Fibroblast of mammary gland (primary cell): ENCODE measurements around the gene TMEM106C.

Source experiments
- DNase-seq: peaks from one replicate; pipeline ENCODE4 v3.0.0-alpha.2; 2010; ENCODE audit warnings: low read depth
- H3K4me3 ChIP-seq: 2 replicates; pipeline ENCODE4 v1.5.1; 2011; ENCODE audit warnings: low read depth, mild to moderate bottlenecking, low read length, moderate library complexity; ENCODE audit not compliant: control insufficient read depth
- CTCF ChIP-seq: conservative IDR thresholded peaks from 2 replicates; pipeline ENCODE4 v1.5.1; 2011; ENCODE audit warnings: low read depth, low read length, inconsistent platforms; ENCODE audit not compliant: control insufficient read depth, insufficient read depth

TMEM106C gene

GRCh38 chr12:47935184-47935583 lies 28.2 kb upstream of the TMEM106C start:
- no peak overlapping the region for H3K4me3 ChIP-seq
- TF ChIP-seq CTCF = no peak
- DNase-seq = peak; percentile 80

- no peak for TF ChIP-seq CTCF
- DNase-seq = peak; percentile 38
- no peak overlapping the region for H3K4me3 ChIP-seq
These were observed 25.3 kb upstream of the TMEM106C start for GRCh38 chr12:47938093-47938492.

- no peak for DNase-seq
- no peak for TF ChIP-seq CTCF
- H3K4me3 ChIP-seq = no peak overlapping the region
These were observed 24.8 kb upstream of the TMEM106C start for GRCh38 chr12:47938594-47938993.

GRCh38 chr12:47939009-47939601 lies 24.3 kb upstream of the TMEM106C start:
- TF ChIP-seq CTCF = no peak
- H3K4me3 ChIP-seq = no peak overlapping the region
- no peak for DNase-seq

GRCh38 chr12:47940773-47941474 lies 22.5 kb upstream of the TMEM106C start:
- TF ChIP-seq CTCF = no peak
- DNase-seq = no peak
- no peak overlapping the region for H3K4me3 ChIP-seq

GRCh38 chr12:47941475-47941780 lies 22.0 kb upstream of the TMEM106C start:
- DNase-seq = no peak
- no peak for TF ChIP-seq CTCF
- no peak overlapping the region for H3K4me3 ChIP-seq

- DNase-seq = no peak
- no peak for TF ChIP-seq CTCF
- no peak overlapping the region for H3K4me3 ChIP-seq
These were observed 21.4 kb upstream of the TMEM106C start for GRCh38 chr12:47941871-47942613.
